Skeletal muscle cell (primary cell): Measurements from ENCODE around the gene SCARB1.
"Not testable (repeated sequence)": the region's sequence is repeated elsewhere in the genome, so short reads cannot be mapped to it uniquely, and the experiment has no call there.

ENCODE experiments used
- DNase-seq: peaks from one replicate; pipeline ENCODE4 v3.0.0-alpha.2; 2010; ENCODE audit warnings: low read depth
- H3K4me3 ChIP-seq: 2 replicates; pipeline ENCODE4 v1.5.1; 2011; ENCODE audit warnings: low read depth, mild to moderate bottlenecking, control low read depth, low read length, moderate library complexity

SCARB1 gene

GRCh38 chr12:124884587-124885438, 21.1 kb upstream of the SCARB1 start:
- DNase-seq: no peak
- no peak overlapping the region for H3K4me3 ChIP-seq

- H3K4me3 ChIP-seq: no peak overlapping the region
- no peak for DNase-seq
Observed at GRCh38 chr12:124883263-124884130, 19.8 kb upstream of the SCARB1 start.

- DNase-seq: no peak
- H3K4me3 ChIP-seq: no peak overlapping the region
Observed at GRCh38 chr12:124881123-124881522, 17.5 kb upstream of the SCARB1 start.

- not testable (repeated sequence) for H3K4me3 ChIP-seq, DNase-seq
Observed at GRCh38 chr12:124880335-124880734, 16.7 kb upstream of the SCARB1 start.

- no peak overlapping the region for H3K4me3 ChIP-seq
- DNase-seq: no peak
Observed at GRCh38 chr12:124878795-124879516, 15.3 kb upstream of the SCARB1 start.

GRCh38 chr12:124877423-124877822, 13.8 kb upstream of the SCARB1 start:
- DNase-seq: no peak
- H3K4me3 ChIP-seq: no peak overlapping the region

- H3K4me3 ChIP-seq: no peak overlapping the region
- DNase-seq: no peak
Observed at GRCh38 chr12:124876171-124876570, 12.5 kb upstream of the SCARB1 start.

- H3K4me3 ChIP-seq: no peak overlapping the region
- no peak for DNase-seq
Observed at GRCh38 chr12:124875803-124876132, 12.1 kb upstream of the SCARB1 start.

- H3K4me3 ChIP-seq: no peak overlapping the region
- DNase-seq: no peak
Observed at GRCh38 chr12:124874988-124875802, 11.5 kb upstream of the SCARB1 start.

GRCh38 chr12:124874188-124874587, 10.5 kb upstream of the SCARB1 start:
- no peak overlapping the region for H3K4me3 ChIP-seq
- no peak for DNase-seq

- no peak overlapping the region for H3K4me3 ChIP-seq
- no peak for DNase-seq
Observed at GRCh38 chr12:124872068-124872719, 8.5 kb upstream of the SCARB1 start.

- no peak overlapping the region for H3K4me3 ChIP-seq
- DNase-seq: no peak
Observed at GRCh38 chr12:124871297-124871696, 7.6 kb upstream of the SCARB1 start.

GRCh38 chr12:124870515-124870914, 6.9 kb upstream of the SCARB1 start:
- no peak for DNase-seq
- H3K4me3 ChIP-seq: no peak overlapping the region

- no peak for DNase-seq
- H3K4me3 ChIP-seq: no peak overlapping the region
Observed at GRCh38 chr12:124869059-124869665, 5.5 kb upstream of the SCARB1 start.

- no peak overlapping the region for H3K4me3 ChIP-seq
- no peak for DNase-seq
Observed at GRCh38 chr12:124868252-124869058, 4.8 kb upstream of the SCARB1 start.

- DNase-seq: no peak
- H3K4me3 ChIP-seq: no peak overlapping the region
Observed at GRCh38 chr12:124867401-124867930, 3.8 kb upstream of the SCARB1 start.

- no peak overlapping the region for H3K4me3 ChIP-seq
- no peak for DNase-seq
Observed at GRCh38 chr12:124866883-124867400, 3.3 kb upstream of the SCARB1 start.
